Measurements from ENCODE around the gene SERPINH1. TPM values are rescaled to one million over a fixed set of nuclear protein-coding genes. Genes with fewer than 3 reads are reported as not detected.

SERPINH1 gene
- total and polyA plus RNA-seq, 2 of the 13 experiments (the other 11 are each of a cell fraction or from before 2014, with no cell fraction given) = 83.6 to 83.8 TPM

DNA sequence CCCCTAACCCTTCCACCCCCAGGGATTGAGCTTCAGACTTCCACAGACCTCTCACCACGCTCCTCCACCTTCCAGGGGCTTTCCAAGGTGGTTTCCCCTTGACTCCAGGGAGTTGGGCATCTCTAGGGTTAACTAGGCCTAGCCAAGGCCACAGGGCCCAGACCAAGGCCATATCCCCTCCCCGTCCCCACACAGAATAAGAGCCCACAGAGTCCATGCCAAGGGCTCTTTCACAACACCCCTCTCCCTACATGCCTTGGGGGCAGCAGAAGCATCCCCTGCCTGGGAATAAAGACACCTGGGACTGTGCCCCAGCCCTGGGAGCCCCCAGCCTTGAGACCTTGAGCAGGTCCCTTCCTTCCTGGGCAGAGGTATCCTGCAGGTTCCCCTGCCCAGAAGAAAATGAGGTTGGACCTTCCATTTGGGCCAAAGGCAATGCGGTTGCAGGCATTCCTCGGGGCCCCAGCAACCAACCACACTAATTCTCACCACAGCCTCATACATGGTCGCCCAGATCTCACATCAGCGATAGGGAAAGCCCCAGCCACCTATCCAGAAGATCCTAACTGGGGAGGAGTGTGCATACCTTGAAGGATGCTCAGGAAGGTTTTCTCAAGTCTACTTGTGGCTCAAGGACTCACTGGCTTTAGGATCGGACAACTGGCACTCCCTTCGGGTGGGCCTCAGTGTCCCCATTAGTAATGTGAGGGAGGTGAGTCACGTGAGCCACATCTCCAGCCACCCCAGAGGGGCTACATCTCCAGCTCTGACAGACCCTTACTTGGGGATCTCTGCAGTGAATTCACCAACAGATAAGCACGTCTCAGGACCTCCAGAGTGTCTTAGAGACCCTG lies 38.0 kb upstream of the SERPINH1 start (continued):
- peak; percentile 92 for TF ChIP-seq TBX2 (CRISPR knock-in tag; IDR thresholded peaks at IDR 0.05; ENCODE audit: borderline replicate concordance)
- TF ChIP-seq, protein P1, sequence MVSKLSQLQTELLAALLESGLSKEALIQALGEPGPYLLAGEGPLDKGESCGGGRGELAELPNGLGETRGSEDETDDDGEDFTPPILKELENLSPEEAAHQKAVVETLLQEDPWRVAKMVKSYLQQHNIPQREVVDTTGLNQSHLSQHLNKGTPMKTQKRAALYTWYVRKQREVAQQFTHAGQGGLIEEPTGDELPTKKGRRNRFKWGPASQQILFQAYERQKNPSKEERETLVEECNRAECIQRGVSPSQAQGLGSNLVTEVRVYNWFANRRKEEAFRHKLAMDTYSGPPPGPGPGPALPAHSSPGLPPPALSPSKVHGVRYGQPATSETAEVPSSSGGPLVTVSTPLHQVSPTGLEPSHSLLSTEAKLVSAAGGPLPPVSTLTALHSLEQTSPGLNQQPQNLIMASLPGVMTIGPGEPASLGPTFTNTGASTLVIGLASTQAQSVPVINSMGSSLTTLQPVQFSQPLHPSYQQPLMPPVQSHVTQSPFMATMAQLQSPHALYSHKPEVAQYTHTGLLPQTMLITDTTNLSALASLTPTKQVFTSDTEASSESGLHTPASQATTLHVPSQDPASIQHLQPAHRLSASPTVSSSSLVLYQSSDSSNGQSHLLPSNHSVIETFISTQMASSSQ (IDR thresholded peaks at IDR 0.05; ENCODE audit: low read depth) = no peak
- TF ChIP-seq, protein P1 (CRISPR knock-in tag; IDR thresholded peaks at IDR 0.05; ENCODE audit: borderline replicate concordance) = peak; percentile 46; the same call in 1 of the 2 replicates
- TF ChIP-seq KAT8 (CRISPR knock-in tag; IDR thresholded peaks at IDR 0.05) = peak; percentile 58; the same call in 1 of the 2 replicates
- no peak for TF ChIP-seq ZNF101 (CRISPR knock-in tag; IDR thresholded peaks at IDR 0.05; ENCODE audit: borderline replicate concordance, low read depth)
- peak; percentile 43; the same call in 1 of the 2 replicates for TF ChIP-seq DMAP1 (CRISPR knock-in tag; IDR thresholded peaks at IDR 0.05)
- TF ChIP-seq HNRNPUL1 (IDR thresholded peaks at IDR 0.05; ENCODE audit: low read depth, low read length) = no peak
- TF ChIP-seq ZNF274 (CRISPR knock-in tag; IDR thresholded peaks at IDR 0.05) = no peak
- TF ChIP-seq HMGXB4 (CRISPR knock-in tag; IDR thresholded peaks at IDR 0.05; ENCODE audit: borderline replicate concordance in 1 of 2, low read depth in 1 of 2) = peak; percentile 27 to 60; a peak in 2 of 4 replicates
- TF ChIP-seq ZBTB7A (CRISPR knock-in tag; IDR thresholded peaks at IDR 0.05) = peak; percentile 59; the same call in 1 of the 2 replicates
- TF ChIP-seq THAP11 (CRISPR knock-in tag; IDR thresholded peaks at IDR 0.05) = peak; percentile 58; the same call in 1 of the 2 replicates
- no peak for TF ChIP-seq ZBTB14 (CRISPR knock-in tag; IDR thresholded peaks at IDR 0.05)
- TF ChIP-seq TEAD3 (CRISPR knock-in tag; optimal IDR thresholded peaks at IDR 0.05; ENCODE audit: borderline replicate concordance) = peak; percentile 81
- TF ChIP-seq DR1 (CRISPR knock-in tag; IDR thresholded peaks at IDR 0.05) = no peak
- TF ChIP-seq, protein P2, sequence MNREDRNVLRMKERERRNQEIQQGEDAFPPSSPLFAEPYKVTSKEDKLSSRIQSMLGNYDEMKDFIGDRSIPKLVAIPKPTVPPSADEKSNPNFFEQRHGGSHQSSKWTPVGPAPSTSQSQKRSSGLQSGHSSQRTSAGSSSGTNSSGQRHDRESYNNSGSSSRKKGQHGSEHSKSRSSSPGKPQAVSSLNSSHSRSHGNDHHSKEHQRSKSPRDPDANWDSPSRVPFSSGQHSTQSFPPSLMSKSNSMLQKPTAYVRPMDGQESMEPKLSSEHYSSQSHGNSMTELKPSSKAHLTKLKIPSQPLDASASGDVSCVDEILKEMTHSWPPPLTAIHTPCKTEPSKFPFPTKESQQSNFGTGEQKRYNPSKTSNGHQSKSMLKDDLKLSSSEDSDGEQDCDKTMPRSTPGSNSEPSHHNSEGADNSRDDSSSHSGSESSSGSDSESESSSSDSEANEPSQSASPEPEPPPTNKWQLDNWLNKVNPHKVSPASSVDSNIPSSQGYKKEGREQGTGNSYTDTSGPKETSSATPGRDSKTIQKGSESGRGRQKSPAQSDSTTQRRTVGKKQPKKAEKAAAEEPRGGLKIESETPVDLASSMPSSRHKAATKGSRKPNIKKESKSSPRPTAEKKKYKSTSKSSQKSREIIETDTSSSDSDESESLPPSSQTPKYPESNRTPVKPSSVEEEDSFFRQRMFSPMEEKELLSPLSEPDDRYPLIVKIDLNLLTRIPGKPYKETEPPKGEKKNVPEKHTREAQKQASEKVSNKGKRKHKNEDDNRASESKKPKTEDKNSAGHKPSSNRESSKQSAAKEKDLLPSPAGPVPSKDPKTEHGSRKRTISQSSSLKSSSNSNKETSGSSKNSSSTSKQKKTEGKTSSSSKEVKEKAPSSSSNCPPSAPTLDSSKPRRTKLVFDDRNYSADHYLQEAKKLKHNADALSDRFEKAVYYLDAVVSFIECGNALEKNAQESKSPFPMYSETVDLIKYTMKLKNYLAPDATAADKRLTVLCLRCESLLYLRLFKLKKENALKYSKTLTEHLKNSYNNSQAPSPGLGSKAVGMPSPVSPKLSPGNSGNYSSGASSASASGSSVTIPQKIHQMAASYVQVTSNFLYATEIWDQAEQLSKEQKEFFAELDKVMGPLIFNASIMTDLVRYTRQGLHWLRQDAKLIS (CRISPR knock-in tag; IDR thresholded peaks at IDR 0.05) = peak; percentile 33; the same call in 1 of the 2 replicates
- TF ChIP-seq ZNF549 (CRISPR knock-in tag; IDR thresholded peaks at IDR 0.05) = no peak
- no peak for TF ChIP-seq ZSCAN9 (CRISPR knock-in tag; IDR thresholded peaks at IDR 0.05; ENCODE audit: borderline replicate concordance)
- peak; percentile 83 for TF ChIP-seq HNF4A (CRISPR knock-in tag; IDR thresholded peaks at IDR 0.05)

Measured in HepG2 (cell line).